OCI-LY3 (cell line): Measurements from ENCODE around the gene PIK3IP1.

Experiments
- H2AFZ ChIP-seq: fragments of 200-600, 300-600 bp; shearing (Covaris generic); 2 replicates; pipeline ENCODE4 v1.6.0; 2014; ENCODE audit warnings: antibody characterized with exemption, low read depth, low read length
- H3K27ac ChIP-seq: fragments of 200-600, 300-600 bp; sonication (generic); 2 replicates; pipeline ENCODE4 v1.5.1; 2014; ENCODE audit warnings: mild to moderate bottlenecking, low read length, moderate library complexity, mixed read lengths
- H3K27me3 ChIP-seq: fragments of 200-600, 300-600 bp; sonication (generic); 2 replicates; pipeline ENCODE4 v1.6.1; 2014; ENCODE audit warnings: low read depth, low read length, mixed read lengths
- H3K36me3 ChIP-seq: fragments of 200-600, 300-600 bp; sonication (generic); replicated peaks from 2 replicates; pipeline ENCODE3; 2014; ENCODE audit warnings: low read depth, low read length, mixed read lengths
- H3K4me1 ChIP-seq: fragments of 300-600, 200-600 bp; sonication (generic); 2 replicates; pipeline ENCODE4 v1.6.1; 2014; ENCODE audit warnings: low read length, mixed read lengths
- H3K4me2 ChIP-seq: fragments of 200-600, 300-600 bp; sonication (generic); 2 replicates; pipeline ENCODE4 v1.6.1; 2014; ENCODE audit warnings: low read length, mixed read lengths
- H3K4me3 ChIP-seq: fragments of 300-600, 200-600 bp; sonication (generic); 2 replicates; pipeline ENCODE4 v1.5.1; 2014; ENCODE audit warnings: antibody characterized with exemption, mild to moderate bottlenecking, low read length, moderate library complexity
- H3K79me2 ChIP-seq: fragments of 300-600, 200-600 bp; shearing (Covaris generic); 2 replicates; pipeline ENCODE4 v1.6.1; 2014; ENCODE audit warnings: mild to moderate bottlenecking, low read length, mixed read lengths
- H3K9ac ChIP-seq: fragments of 300-600, 200-600 bp; shearing (Covaris generic); 2 replicates; pipeline ENCODE4 v1.6.0; 2014; ENCODE audit warnings: mild to moderate bottlenecking, low read length, moderate library complexity
- H3K9me3 ChIP-seq: fragments of 200-600, 300-600 bp; shearing (Covaris generic); 2 replicates; pipeline ENCODE4 v1.6.1; 2014; ENCODE audit warnings: low read length, mixed read lengths; ENCODE audit not compliant: insufficient read depth
- H4K20me1 ChIP-seq: fragments of 200-600, 300-600 bp; sonication (generic); 2 replicates; pipeline ENCODE4 v1.6.1; 2016; ENCODE audit warnings: low read length, mixed read lengths; ENCODE audit not compliant: insufficient read depth
- CTCF ChIP-seq: fragments of 200-600, 300-600 bp; sonication (generic); IDR thresholded peaks from 2 replicates; pipeline ENCODE4 v1.5.1; 2014; ENCODE audit warnings: antibody characterized with exemption, low read length, low read depth
- EZH2phosphoT487 ChIP-seq: fragments of 200-600 bp; shearing (Covaris generic); IDR thresholded peaks from 2 replicates; pipeline ENCODE4 v1.6.1; 2018; ENCODE audit warnings: antibody characterized with exemption, mixed run types, low read depth

The PIK3IP1 gene

GRCh38 chr22:31295831-31296657 is 3.8 kb upstream of the PIK3IP1 start:
- Histone ChIP-seq H3K27ac (no peak overlapping the region), H3K9me3 (no peaks in the 10 kb centered on the region), H4K20me1 (no peaks in the 10 kb centered on the region), H3K79me2 (no peaks in the 10 kb centered on the region), H2AFZ (peak overlapping the region; percentile 38; the same call in 1 of the 2 replicates), H3K36me3 (no peaks in the 10 kb centered on the region), H3K4me3 (peak overlapping the region; percentile 23), H3K4me2 (peak overlapping the region; percentile 57), H3K27me3 (peaks cover 31% of the 10 kb centered on the region), H3K4me1 (peaks cover 33% of the 10 kb centered on the region), H3K9ac (no peak overlapping the region)
- TF ChIP-seq EZH2phosphoT487 (no peak), CTCF (no peak)

- Histone ChIP-seq H4K20me1 (no peaks in the 10 kb centered on the region), H3K4me2 (peak overlapping the region; percentile 57), H3K4me3 (peak overlapping the region; percentile 23; the same call in 1 of the 2 replicates), H3K27ac (no peak overlapping the region), H3K36me3 (no peaks in the 10 kb centered on the region), H3K4me1 (peaks cover 36% of the 10 kb centered on the region), H2AFZ (no peak overlapping the region), H3K27me3 (peaks cover 24% of the 10 kb centered on the region), H3K9me3 (no peaks in the 10 kb centered on the region), H3K79me2 (no peaks in the 10 kb centered on the region), H3K9ac (no peak overlapping the region)
- TF ChIP-seq EZH2phosphoT487 (no peak), CTCF (no peak)
Measured at GRCh38 chr22:31295360-31295759, 3.1 kb upstream of the PIK3IP1 start.

GRCh38 chr22:31291481-31292235 is 630 bp downstream of the PIK3IP1 start:
- peak overlapping the region; percentile 94 for H3K4me2 ChIP-seq
- H3K9me3 ChIP-seq: no peaks in the 10 kb centered on the region
- H3K27ac ChIP-seq: no peak overlapping the region
- peak overlapping the region; percentile 90 for H2AFZ ChIP-seq
- H3K36me3 ChIP-seq: no peaks in the 10 kb centered on the region
- peaks cover 4% of the 10 kb centered on the region for H3K27me3 ChIP-seq
- peak overlapping the region; percentile 77 for H3K4me3 ChIP-seq
- H3K9ac ChIP-seq: peak overlapping the region; percentile 49
- H4K20me1 ChIP-seq: no peaks in the 10 kb centered on the region
- TF ChIP-seq EZH2phosphoT487 (no peak), CTCF (no peak)
- H3K4me1 ChIP-seq: peaks cover 50% of the 10 kb centered on the region
- H3K79me2 ChIP-seq: no peaks in the 10 kb centered on the region
